A673 (cell line): ENCODE data around the gene LTBP2.

Experiments used
- EZH2 ChIP-seq: fragments of 200-600 bp; sonication (generic); IDR thresholded peaks from 2 replicates; pipeline ENCODE4 v1.6.1; 2017; ENCODE audit warnings: borderline replicate concordance, low read depth, mild to moderate bottlenecking, mixed read lengths, antibody characterized with exemption, low read length; ENCODE audit not compliant: poor library complexity, severe bottlenecking
- TF ChIP-seq, protein P1 (sequence below): fragments of 300-800, 200-600 bp; sonication (generic); conservative IDR thresholded peaks from 2 replicates; pipeline ENCODE4 v1.5.1; 2017; ENCODE audit warnings: low read depth, mild to moderate bottlenecking, antibody characterized with exemption, low read length, moderate library complexity, mixed read lengths

DNA sequence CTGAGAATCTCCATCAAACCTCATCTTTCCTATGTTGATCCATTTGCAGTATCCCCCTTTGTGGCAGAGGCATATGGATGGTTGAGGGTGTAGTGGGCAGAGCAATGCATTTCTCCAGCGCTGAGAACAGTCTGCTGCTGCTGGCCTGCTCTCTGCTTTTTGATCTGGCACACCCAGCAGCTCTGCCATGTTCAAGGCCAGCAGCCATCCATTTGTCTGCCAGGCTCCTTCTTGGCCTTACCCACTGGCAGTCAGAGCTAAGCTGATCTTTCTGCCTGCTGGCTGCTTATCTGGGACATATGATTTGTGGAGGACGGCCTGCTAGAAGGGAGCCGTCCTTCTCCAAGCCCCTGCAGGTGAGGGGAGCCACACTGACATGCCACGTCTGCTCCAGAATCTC lies 135.9 kb downstream of the LTBP2 start:
- TF ChIP-seq, protein P1, sequence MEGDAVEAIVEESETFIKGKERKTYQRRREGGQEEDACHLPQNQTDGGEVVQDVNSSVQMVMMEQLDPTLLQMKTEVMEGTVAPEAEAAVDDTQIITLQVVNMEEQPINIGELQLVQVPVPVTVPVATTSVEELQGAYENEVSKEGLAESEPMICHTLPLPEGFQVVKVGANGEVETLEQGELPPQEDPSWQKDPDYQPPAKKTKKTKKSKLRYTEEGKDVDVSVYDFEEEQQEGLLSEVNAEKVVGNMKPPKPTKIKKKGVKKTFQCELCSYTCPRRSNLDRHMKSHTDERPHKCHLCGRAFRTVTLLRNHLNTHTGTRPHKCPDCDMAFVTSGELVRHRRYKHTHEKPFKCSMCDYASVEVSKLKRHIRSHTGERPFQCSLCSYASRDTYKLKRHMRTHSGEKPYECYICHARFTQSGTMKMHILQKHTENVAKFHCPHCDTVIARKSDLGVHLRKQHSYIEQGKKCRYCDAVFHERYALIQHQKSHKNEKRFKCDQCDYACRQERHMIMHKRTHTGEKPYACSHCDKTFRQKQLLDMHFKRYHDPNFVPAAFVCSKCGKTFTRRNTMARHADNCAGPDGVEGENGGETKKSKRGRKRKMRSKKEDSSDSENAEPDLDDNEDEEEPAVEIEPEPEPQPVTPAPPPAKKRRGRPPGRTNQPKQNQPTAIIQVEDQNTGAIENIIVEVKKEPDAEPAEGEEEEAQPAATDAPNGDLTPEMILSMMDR = no peak
- TF ChIP-seq EZH2 = no peak
